NCI-H446 (cell line): ENCODE results near the gene SPNS1.
"Not testable (repeated sequence)": the region's sequence is repeated elsewhere in the genome, so short reads cannot be mapped to it uniquely, and the experiment has no call there.

Source experiments
- DNase-seq, 2 experiments: peaks; one replicate each; lab custom pipeline; 2025; lab: John Stamatoyannopoulos, UW

The SPNS1 gene

GRCh38 chr16:28990375-28991040 is 15.9 kb downstream of the SPNS1 start:
- DNase-seq, result no peak

- DNase-seq, result no peak
These were observed 17.1 kb downstream of the SPNS1 start for GRCh38 chr16:28991687-28992086.

GRCh38 chr16:28992496-28992895 is 17.9 kb downstream of the SPNS1 start:
- DNase-seq, result no peak

- no peak for DNase-seq
These were observed 24.3 kb downstream of the SPNS1 start for GRCh38 chr16:28998837-28999236.

- no peak for DNase-seq
These were observed 25.0 kb downstream of the SPNS1 start for GRCh38 chr16:28999577-28999976.

- no peak for DNase-seq
These were observed 25.4 kb downstream of the SPNS1 start for GRCh38 chr16:29000019-29000418.

- DNase-seq, result not testable (repeated sequence)
These were observed 30.0 kb downstream of the SPNS1 start for GRCh38 chr16:29004496-29005139.

- peak in 1 of 2 experiments; percentile 14 for DNase-seq
These were observed 33.4 kb downstream of the SPNS1 start for GRCh38 chr16:29007730-29008593.

- DNase-seq, result no peak
These were observed 34.7 kb downstream of the SPNS1 start for GRCh38 chr16:29009050-29009837.

- no peak for DNase-seq
These were observed 35.2 kb downstream of the SPNS1 start for GRCh38 chr16:29009838-29010166.

GRCh38 chr16:29011112-29011511 is 36.5 kb downstream of the SPNS1 start:
- no peak for DNase-seq

- no peak for DNase-seq
These were observed 37.3 kb downstream of the SPNS1 start for GRCh38 chr16:29011851-29012250.

GRCh38 chr16:29012913-29013553 is 38.5 kb downstream of the SPNS1 start:
- DNase-seq, result no peak

GRCh38 chr16:29014561-29015069 is 40.0 kb downstream of the SPNS1 start:
- DNase-seq, result no peak

GRCh38 chr16:29022196-29022595 is 47.6 kb downstream of the SPNS1 start:
- no peak for DNase-seq

- DNase-seq, result no peak
These were observed 49.0 kb downstream of the SPNS1 start for GRCh38 chr16:29023279-29024277.

- DNase-seq, result no peak
These were observed 49.7 kb downstream of the SPNS1 start for GRCh38 chr16:29024278-29024677.

GRCh38 chr16:29025218-29025617 is 50.6 kb downstream of the SPNS1 start:
- DNase-seq, result no peak

GRCh38 chr16:29025735-29026134 is 51.2 kb downstream of the SPNS1 start:
- DNase-seq, result no peak
